H1 (cell line): ENCODE measurements around the gene RPL19. TPM values are rescaled to one million over a fixed set of nuclear protein-coding genes. Genes with fewer than 3 reads are reported as not detected.

Experiments used
- CTCF ChIA-PET: fragments of 300-600 bp; sonication (Branson Sonifier 250); formaldehyde crosslinking; loops from one replicate; lab custom pipeline; 2021; ENCODE audit not compliant: partially characterized antibody; lab: Charles Lee
- POLR2A ChIA-PET: fragments of 300-600 bp; sonication (Branson Sonifier 250); formaldehyde crosslinking; loops from one replicate; lab custom pipeline; 2021; ENCODE audit warnings: inconsistent platforms; ENCODE audit not compliant: partially characterized antibody; lab: Charles Lee
- DNase-seq, 2 experiments: peaks; one replicate each; pipeline versions ENCODE4 v3.0.0 to v3.0.0-alpha.2; 2010 to 2022; ENCODE audit warnings: low spot score in 2 of 2, low read depth in 1 of 2, mixed read lengths in 1 of 2
- FAIRE-seq: peaks from 2 replicates; lab custom pipeline; 2011; peaks lifted over from hg19 to GRCh38; lab: Jason Lieb, UNC
- H2AFZ ChIP-seq: 2 replicates; pipeline ENCODE4 v1.8.1; 2012; ENCODE audit warnings: low read length, inconsistent platforms
- H2AK5ac ChIP-seq: 2 replicates; pipeline ENCODE4 v1.6.1; 2013; ENCODE audit warnings: low read depth, low read length
- H2BK120ac ChIP-seq: replicated peaks from 2 replicates; pipeline ENCODE3; 2013; ENCODE audit warnings: low read depth, low read length, inconsistent platforms
- H2BK12ac ChIP-seq: 2 replicates; pipeline ENCODE4 v1.6.1; 2013; ENCODE audit warnings: low read depth, low read length
- H2BK15ac ChIP-seq: 2 replicates; pipeline ENCODE4 v1.6.1; 2013; ENCODE audit warnings: low read length
- H2BK20ac ChIP-seq: 2 replicates; pipeline ENCODE4 v1.6.1; 2013; ENCODE audit warnings: low read length
- H2BK5ac ChIP-seq: 2 replicates; pipeline ENCODE4 v1.6.1; 2013; ENCODE audit warnings: low read depth, low read length
- H3K14ac ChIP-seq: 2 replicates; pipeline ENCODE4 v1.6.1; 2013; ENCODE audit warnings: inconsistent platforms; ENCODE audit not compliant: insufficient read length
- H3K18ac ChIP-seq: 2 replicates; pipeline ENCODE4 v1.6.1; 2013; ENCODE audit warnings: low read length; ENCODE audit errors: extremely low read depth
- H3K23ac ChIP-seq: 2 replicates; pipeline ENCODE4 v1.6.1; 2013; ENCODE audit warnings: inconsistent platforms; ENCODE audit not compliant: insufficient read length
- H3K23me2 ChIP-seq: 2 replicates; pipeline ENCODE4 v1.6.1; 2013; ENCODE audit warnings: low read depth, low read length
- H3K27ac ChIP-seq: 2 replicates; pipeline ENCODE4 v1.6.1; 2011; ENCODE audit warnings: low read depth, low read length, inconsistent platforms
- H3K27me3 ChIP-seq, 4 experiments: replicated peaks in 1 of 4; 1 replicate in 1 of 4; 2 replicates in 3 of 4; pipeline versions ENCODE4 v1.6.1 to v1.8.1; 2011 to 2013; ENCODE audit warnings: low read length in 3 of 4, mild to moderate bottlenecking in 3 of 4, inconsistent platforms in 2 of 4, mixed read lengths in 2 of 4, moderate library complexity in 1 of 4; ENCODE audit not compliant: control insufficient read depth in 3 of 4, insufficient read depth in 3 of 4; ENCODE audit errors: extremely low read depth in 1 of 4
- H3K36me3 ChIP-seq, 4 experiments: 2 replicates each; pipeline versions ENCODE4 v1.6.1 to v1.8.1; 2011 to 2013; ENCODE audit warnings: mild to moderate bottlenecking in 4 of 4, low read length in 3 of 4, moderate library complexity in 2 of 4, control low read depth in 1 of 4, inconsistent platforms in 1 of 4; ENCODE audit not compliant: insufficient read depth in 4 of 4, control insufficient read depth in 2 of 4
- H3K4ac ChIP-seq: replicated peaks from 2 replicates; pipeline ENCODE3; 2013; ENCODE audit warnings: low read length, low read depth, mixed read lengths, inconsistent platforms; ENCODE audit not compliant: insufficient read length
- H3K4me1 ChIP-seq, 4 experiments: replicated peaks in 1 of 4; 1 replicate in 1 of 4; 2 replicates in 3 of 4; pipeline versions ENCODE4 v1.6.1 to v1.8.1; 2011 to 2013; ENCODE audit warnings: low read length in 3 of 4, inconsistent platforms in 2 of 4, mixed read lengths in 1 of 4; ENCODE audit not compliant: insufficient read depth in 4 of 4, control insufficient read depth in 3 of 4
- H3K4me2 ChIP-seq, 2 experiments: 2 replicates each; pipeline versions ENCODE4 v1.6.1 to v1.8.1; 2011 to 2013; ENCODE audit warnings: low read depth in 2 of 2, low read length in 2 of 2, control low read depth in 1 of 2, inconsistent platforms in 1 of 2, mild to moderate bottlenecking in 1 of 2; ENCODE audit not compliant: insufficient read depth in 1 of 2
- H3K4me3 ChIP-seq, 4 experiments: fragments of 200-600, 300-600 bp in 1 of 4; sonication (generic), shearing (Covaris generic), sonication (Bioruptor Twin) in 1 of 4; 2 replicates each; pipeline versions ENCODE4 v1.5.1 to v1.8.1; 2011 to 2016; ENCODE audit warnings: low read length in 4 of 4, low read depth in 3 of 4, control low read depth in 2 of 4, inconsistent platforms in 2 of 4, mild to moderate bottlenecking in 2 of 4, mixed read lengths in 1 of 4, moderate library complexity in 1 of 4; ENCODE audit not compliant: insufficient read depth in 2 of 4; ENCODE audit errors: extremely low read depth in 1 of 4
- H3K56ac ChIP-seq: replicated peaks from 2 replicates; pipeline ENCODE3; 2013; ENCODE audit warnings: low read depth, mild to moderate bottlenecking, mixed read lengths, low read length, inconsistent platforms; ENCODE audit not compliant: insufficient read length
- H3K79me1 ChIP-seq: 2 replicates; pipeline ENCODE4 v1.6.1; 2013; ENCODE audit warnings: low read depth, low read length, control low read depth
- H3K79me2 ChIP-seq, 2 experiments: 2 replicates each; pipeline versions ENCODE4 v1.6.1 to v1.8.1; 2012 to 2013; ENCODE audit warnings: low read length in 2 of 2, mild to moderate bottlenecking in 2 of 2, inconsistent platforms in 1 of 2; ENCODE audit not compliant: insufficient read depth in 2 of 2, control insufficient read depth in 1 of 2
- H3K9ac ChIP-seq, 4 experiments: replicated peaks in 1 of 4; 1 replicate in 1 of 4; 2 replicates in 3 of 4; pipeline versions ENCODE4 v1.6.1 to v1.8.1; 2011 to 2013; ENCODE audit warnings: low read depth in 3 of 4, low read length in 3 of 4, control low read depth in 2 of 4, mild to moderate bottlenecking in 2 of 4, moderate library complexity in 2 of 4, inconsistent platforms in 1 of 4; ENCODE audit errors: extremely low read depth in 1 of 4
- H3K9me3 ChIP-seq, 2 experiments: 2 replicates each; pipeline versions ENCODE4 v1.6.1 to v1.8.1; 2012 to 2013; ENCODE audit warnings: mild to moderate bottlenecking in 2 of 2, moderate library complexity in 2 of 2, control low read depth in 1 of 2, inconsistent platforms in 1 of 2, low read depth in 1 of 2, low read length in 1 of 2, mixed read lengths in 1 of 2; ENCODE audit not compliant: insufficient read depth in 2 of 2
- H4K20me1 ChIP-seq, 2 experiments: replicated peaks in 1 of 2; 2 replicates each; pipeline versions ENCODE3 to v1.8.1; 2011 to 2013; ENCODE audit warnings: inconsistent platforms in 2 of 2, low read length in 2 of 2, mild to moderate bottlenecking in 1 of 2; ENCODE audit not compliant: insufficient read depth in 2 of 2, control insufficient read depth in 1 of 2
- H4K5ac ChIP-seq: 2 replicates; pipeline ENCODE4 v1.6.1; 2013; ENCODE audit warnings: low read length, low read depth, mixed read lengths, inconsistent platforms; ENCODE audit not compliant: insufficient read length
- H4K8ac ChIP-seq: 2 replicates; pipeline ENCODE4 v1.8.0; 2013; ENCODE audit warnings: mild to moderate bottlenecking, moderate library complexity, low read length, inconsistent platforms; ENCODE audit not compliant: insufficient read depth; ENCODE audit errors: extremely low read depth
- H4K91ac ChIP-seq: replicated peaks from 2 replicates; pipeline ENCODE3; 2013; ENCODE audit warnings: low read length, mixed read lengths, inconsistent platforms; ENCODE audit not compliant: insufficient read length
- CEBPB ChIP-seq: IDR thresholded peaks from 2 replicates; pipeline ENCODE4 v1.6.1; 2012; ENCODE audit warnings: low read depth, low read length
- EZH2 ChIP-seq: fragments of 200-600 bp; sonication (generic); IDR thresholded peaks from 2 replicates; pipeline ENCODE4 v1.7.1; 2012; ENCODE audit warnings: low read depth, mild to moderate bottlenecking, moderate library complexity, low read length, inconsistent platforms; ENCODE audit not compliant: severe bottlenecking
- GABPA ChIP-seq: IDR thresholded peaks from 2 replicates; pipeline ENCODE4 v1.6.1; 2011; ENCODE audit warnings: mild to moderate bottlenecking, low read length, moderate library complexity, borderline replicate concordance; ENCODE audit not compliant: insufficient read depth
- GTF2F1 ChIP-seq: IDR thresholded peaks from 2 replicates; pipeline ENCODE4 v1.6.1; 2012; ENCODE audit warnings: low read depth, low read length, improper control_type of control experiment, borderline replicate concordance
- KDM4A ChIP-seq: IDR thresholded peaks from one replicate; pipeline ENCODE4 v1.7.1; 2012; ENCODE audit warnings: low read depth, mild to moderate bottlenecking, moderate library complexity, low read length, inconsistent platforms; ENCODE audit not compliant: severe bottlenecking
- MAX ChIP-seq: IDR thresholded peaks from 2 replicates; pipeline ENCODE4 v1.6.1; 2012; ENCODE audit warnings: inconsistent platforms
- SIN3A ChIP-seq, 2 experiments: IDR thresholded peaks in 1 of 2; conservative IDR thresholded peaks in 1 of 2; 2 replicates each; pipeline ENCODE4 v1.6.1; 2011 to 2012; ENCODE audit warnings: low read length in 2 of 2, improper control_type of control experiment in 1 of 2, low read depth in 1 of 2, mild to moderate bottlenecking in 1 of 2
- SIX5 ChIP-seq: IDR thresholded peaks from 2 replicates; pipeline ENCODE4 v1.6.1; 2011; ENCODE audit warnings: mild to moderate bottlenecking, low read depth, low read length
- TAF1 ChIP-seq: IDR thresholded peaks from 2 replicates; pipeline ENCODE4 v1.6.1; 2011; ENCODE audit warnings: mild to moderate bottlenecking, low read depth, low read length
- TBP ChIP-seq: IDR thresholded peaks from 2 replicates; pipeline ENCODE4 v1.6.1; 2011; ENCODE audit warnings: low read depth, low read length, improper control_type of control experiment
- YY1 ChIP-seq: IDR thresholded peaks from 2 replicates; pipeline ENCODE4 v1.6.1; 2011; ENCODE audit warnings: low read depth, mild to moderate bottlenecking, low read length
- WGBS, 2 experiments: shearing (Covaris generic) in 1 of 2; methylation state at CpG; one replicate each; pipeline versions ENCODE4 v1.1.6 to v1.1.7; 2013 to 2015; ENCODE audit warnings: low lambda C conversion rate in 2 of 2, mixed read lengths in 2 of 2, inconsistent platforms in 1 of 2, low coverage in 1 of 2, missing lambda C conversion rate in 1 of 2; ENCODE audit not compliant: insufficient replicate concordance in 2 of 2, insufficient coverage in 1 of 2, insufficient read length in 1 of 2; ENCODE audit errors: extremely low coverage in 1 of 2, missing lambda C conversion rate in 1 of 2; 5-methylcytosine and 5-hydroxymethylcytosine counted together
- polyA plus RNA-seq, 7 experiments: library from polyadenylated mRNA; depleted of rRNA in 3 of 7; stranded (reverse) in 5 of 7; unstranded in 2 of 7; fragments of >200 nt in 5 of 7; fragments of 200-250 nt in 2 of 7; gene quantifications; 1 replicate in 5 of 7; 2 replicates in 1 of 7; 4 replicates in 1 of 7; pipeline versions ENCODE4 v1.2.1 to v1.2.3, GENCODE V29; 2011 to 2013; ENCODE audit warnings: missing spikeins in 2 of 7, mixed read lengths in 2 of 7
- total RNA-seq: library from RNA; stranded (reverse); fragmentation: NEBNext Ultra II Directional; extraction: Animal tissue kit (Norgen Biotek cat#: 25700); gene quantifications from 2 replicates; pipeline ENCODE4 v1.2.1, GENCODE V29; 2021
- TF ChIP-seq, protein P1 (sequence below): IDR thresholded peaks from 2 replicates; pipeline ENCODE4 v1.6.1; 2011; ENCODE audit warnings: low read depth, mild to moderate bottlenecking, low read length; ENCODE audit not compliant: insufficient read depth

RPL19 gene
- total and polyA plus RNA-seq, 2 of the 8 experiments (the other 6 are each of a cell fraction or from before 2014, with no cell fraction given) = 2,108 to 2,182 TPM

DNA sequence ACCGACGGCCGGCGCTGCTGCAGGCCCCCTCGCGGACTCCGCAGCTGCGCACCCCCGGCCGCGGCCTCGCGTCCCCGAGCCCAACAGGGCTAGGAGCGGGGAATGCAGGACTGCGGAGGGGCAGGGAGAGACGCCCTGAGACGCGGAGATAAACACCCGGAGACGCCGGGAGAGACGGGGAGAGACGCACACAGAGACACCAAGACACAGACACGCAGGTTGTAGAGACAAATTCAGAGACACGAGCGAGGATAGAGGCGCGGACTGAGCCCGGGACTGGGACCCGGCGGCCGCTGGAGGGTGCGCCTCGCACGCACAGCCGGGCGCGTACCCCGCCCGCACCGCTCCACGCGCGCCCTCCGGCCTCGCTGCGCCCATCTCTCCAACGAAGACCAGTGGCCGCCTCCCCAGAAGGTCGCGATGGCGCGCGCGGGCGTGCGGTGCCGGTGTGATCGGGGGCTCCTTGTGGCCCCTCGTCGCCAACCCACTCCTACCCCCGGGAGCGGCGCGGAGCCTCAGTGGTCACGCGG lies 24.8 kb downstream of the RPL19 start:
- Histone ChIP-seq H3K27me3 (peaks cover 13 to 30% (median 26%) of the 10 kb centered on the region in 4 experiments; a peak in 6 of 7 replicates), H4K91ac (no peak overlapping the region), H3K4me1 (peaks cover 0 to 16% (median 7%) of the 10 kb centered on the region in 4 experiments; a peak in 5 of 7 replicates), H3K23me2 (peaks cover 8% of the 10 kb centered on the region; the same call in 1 of the 2 replicates), H3K18ac (peak overlapping the region; percentile 48; the same call in 1 of the 2 replicates), H2BK12ac (0 out of 2 replicates have a peak overlapping the region, but pooled peaks have one; percentile 17), H2BK120ac (no peak overlapping the region), H2AFZ (no peak overlapping the region), H3K4me3 (peak overlapping the region; percentile 31 to 73 (median 62)), H3K14ac (no peak overlapping the region), H3K79me1 (no peaks in the 10 kb centered on the region), H2BK20ac (no peak overlapping the region), H3K4me2 (peak overlapping the region; percentile 72 to 94), H3K36me3 (no peaks in the 10 kb centered on the region; a peak in 1 of 8 replicates), H3K9ac (peak overlapping the region in 1 of 4 experiments; percentile 52; a peak in 1 of 7 replicates), H4K20me1 (no peaks in the 10 kb centered on the region), H2AK5ac (no peak overlapping the region), H4K8ac (peak overlapping the region; percentile 35), H3K23ac (no peak overlapping the region), H3K79me2 (no peaks in the 10 kb centered on the region), H3K9me3 (no peaks in the 10 kb centered on the region), H2BK15ac (no peak overlapping the region), H3K56ac (no peak overlapping the region), H3K27ac (no peak overlapping the region), H3K4ac (no peak overlapping the region), H2BK5ac (no peak overlapping the region), H4K5ac (no peak overlapping the region)
- DNase-seq (no peak), FAIRE-seq (no peak)
- 4% methylated on average over 65 of the region's 68 CpGs; no CpG with 5 or more reads in 1 of the 2 experiments for WGBS, 2 experiments
- CTCF ChIA-PET = interaction anchor here (24.1 kb wide), 1 partner anchor 15 kb away, joined by 982 read pairs; no protein-coding TSS in a partner anchor
- POLR2A ChIA-PET = interaction anchor here (1.5 to 2.1 kb wide), 2 partner anchors 11 to 12 kb away, joined by 3 to 13 read pairs; no protein-coding TSS in a partner anchor
- TF ChIP-seq KDM4A = peak; percentile 26
- TF ChIP-seq SIN3A (conservative IDR thresholded peaks at IDR 0.05 in 1 of 2, IDR thresholded peaks at IDR 0.05 in 1 of 2; ENCODE audit: low read depth in 1 of 2, low read length in 2 of 2) = no peak
- TF ChIP-seq, protein P1, sequence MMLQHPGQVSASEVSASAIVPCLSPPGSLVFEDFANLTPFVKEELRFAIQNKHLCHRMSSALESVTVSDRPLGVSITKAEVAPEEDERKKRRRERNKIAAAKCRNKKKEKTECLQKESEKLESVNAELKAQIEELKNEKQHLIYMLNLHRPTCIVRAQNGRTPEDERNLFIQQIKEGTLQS = no peak
- TF ChIP-seq MAX = no peak
- no peak for TF ChIP-seq YY1
- TF ChIP-seq GTF2F1 = no peak
- no peak for TF ChIP-seq TAF1
- peak; percentile 93 for TF ChIP-seq EZH2
- no peak for TF ChIP-seq SIX5
- TF ChIP-seq CEBPB = no peak
- TF ChIP-seq GABPA = no peak
- TF ChIP-seq TBP = no peak
